GM19324 (cell line): ENCODE results near the gene ARFGAP1.

Experiments used
- ATAC-seq: cut with Tn5 transposase; IDR thresholded peaks from one replicate; pipeline ENCODE4 v1.9.1; 2021; ENCODE audit warnings: mild to moderate bottlenecking, moderate library complexity; ENCODE audit not compliant: unreplicated experiment, low FRiP score

ARFGAP1 gene

DNA sequence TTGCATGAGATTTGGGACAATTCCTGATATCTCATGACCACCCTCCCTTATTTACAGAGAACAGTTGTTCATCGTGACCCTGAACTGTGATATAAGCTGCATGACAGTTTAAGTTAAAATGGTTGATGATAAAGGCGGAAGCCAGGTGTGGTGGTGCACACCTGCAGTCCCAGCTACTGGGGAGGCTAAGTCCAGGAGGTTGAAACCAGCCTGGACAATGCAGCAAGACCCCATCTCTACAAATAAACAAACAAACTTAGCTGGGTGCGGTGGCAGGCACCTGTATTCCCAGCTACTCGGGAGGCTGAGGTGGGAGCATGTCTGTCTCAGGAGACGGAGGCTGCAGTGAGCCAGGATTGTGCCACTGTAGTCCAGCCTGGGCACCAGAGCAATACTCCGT is 44.4 kb downstream of the ARFGAP1 start:
- ATAC-seq = no peak

DNA sequence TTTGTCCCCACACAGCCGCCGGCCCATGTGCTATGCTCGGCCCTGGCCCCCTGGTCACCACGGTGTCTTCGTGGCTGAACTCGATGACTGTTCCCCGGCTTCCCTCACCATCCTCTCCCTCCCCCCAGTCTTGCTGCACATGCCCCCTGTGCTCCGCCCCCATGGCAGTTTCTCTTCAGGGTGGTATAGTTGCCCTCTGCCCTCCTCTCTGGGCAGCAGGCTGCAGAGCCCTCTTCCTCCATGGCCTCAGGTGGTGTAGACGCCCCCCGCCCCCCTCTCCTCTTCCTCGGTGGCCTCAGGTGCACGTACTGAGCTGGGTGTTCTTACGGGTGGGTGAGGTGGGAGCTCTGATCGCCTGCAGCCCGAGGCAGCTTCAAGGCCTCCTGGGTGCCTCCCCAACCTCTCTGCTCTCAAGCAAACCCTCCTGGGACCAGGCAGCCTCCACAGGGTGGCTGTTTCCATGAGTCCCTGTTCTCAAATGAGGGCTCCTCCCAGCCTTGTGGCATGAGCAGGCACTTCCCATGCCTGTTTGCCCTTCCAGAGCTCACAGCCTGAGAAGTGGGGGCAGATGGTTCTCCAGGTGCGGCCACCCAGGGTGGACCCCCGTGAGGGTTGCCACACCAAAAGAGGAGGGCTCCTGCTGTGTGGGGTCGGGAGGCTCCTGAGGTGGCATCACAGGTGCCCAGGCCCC is 45.1 kb downstream of the ARFGAP1 start:
- no peak for ATAC-seq

DNA sequence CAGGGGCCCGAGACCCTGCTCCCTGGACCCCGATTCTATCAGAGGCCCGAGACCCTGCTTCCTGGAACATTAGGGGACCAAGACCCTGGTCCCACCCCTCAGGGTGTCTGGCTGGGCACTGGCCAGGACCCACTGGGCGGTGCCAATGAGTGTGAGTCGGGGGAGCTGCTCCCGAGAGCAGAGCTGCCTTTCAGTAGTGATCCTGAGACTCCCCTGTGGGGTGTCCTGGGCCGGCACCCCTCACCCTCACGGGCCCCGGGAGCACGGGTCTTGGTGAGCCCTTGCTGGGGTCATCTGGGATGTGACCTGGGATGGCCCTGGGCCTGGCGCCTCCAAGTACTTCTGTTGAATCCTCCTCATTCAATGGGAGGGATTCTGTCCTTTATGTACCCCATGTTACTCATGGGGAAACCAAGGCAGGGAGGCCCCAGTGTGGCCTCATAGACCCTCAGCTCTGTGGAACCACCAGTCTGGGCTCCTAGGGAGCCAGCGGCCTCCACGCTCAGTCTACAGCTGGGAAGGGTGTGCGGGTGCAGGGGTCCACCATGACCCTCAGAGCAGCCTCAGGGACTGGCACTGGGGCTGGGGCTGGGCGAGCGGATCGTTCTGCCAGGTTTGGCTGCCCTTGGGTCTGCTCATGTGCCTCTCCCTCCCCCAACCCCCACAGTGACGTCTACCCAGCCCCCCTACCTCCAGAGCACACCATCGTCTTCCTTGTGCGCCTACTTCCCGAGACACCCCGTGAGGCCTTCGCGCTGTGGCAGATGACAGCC is 46.0 kb downstream of the ARFGAP1 start:
- ATAC-seq = no peak

DNA sequence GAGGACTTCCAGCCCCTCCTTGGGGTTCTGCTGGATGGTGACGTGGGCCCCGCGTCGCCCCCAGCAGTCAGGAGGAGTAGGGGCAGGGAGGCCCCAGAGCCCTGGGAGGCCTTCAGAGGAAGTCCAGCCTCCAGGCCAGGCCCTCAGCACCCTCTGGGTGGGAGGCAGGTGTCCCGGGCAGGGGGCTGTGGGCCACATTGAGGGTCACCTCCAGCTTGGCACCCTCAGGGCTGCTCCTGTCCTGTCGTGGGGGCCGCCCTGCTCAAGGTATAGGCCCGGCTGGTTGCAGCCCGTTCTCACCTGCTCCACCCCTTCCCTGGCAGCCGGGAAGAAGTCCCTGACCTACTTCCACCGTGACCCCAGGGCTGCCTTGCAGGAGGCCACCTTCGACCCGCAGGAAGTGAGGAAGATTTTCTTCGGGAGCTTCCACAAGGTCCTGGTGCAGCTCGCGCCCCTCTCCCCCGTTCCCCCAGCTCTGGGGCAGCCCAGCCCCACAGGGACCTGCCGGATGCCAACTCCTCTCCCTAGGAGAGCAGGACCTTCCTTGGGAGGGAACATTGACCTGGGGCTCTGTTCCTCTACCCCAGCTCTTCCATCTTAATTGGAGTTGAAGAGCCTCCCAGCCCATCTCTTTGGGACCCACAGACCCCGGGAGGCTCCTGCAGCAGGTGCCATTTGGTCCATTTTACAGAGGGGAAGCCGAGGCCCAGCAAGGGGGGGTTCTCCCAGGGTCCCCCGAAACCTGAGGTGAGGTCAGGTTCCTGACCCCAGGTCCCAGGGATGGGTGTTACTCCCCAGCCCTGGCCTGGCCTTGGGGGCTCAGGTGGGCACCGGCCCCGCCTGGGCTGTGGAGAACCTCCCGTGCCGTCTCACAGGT is 46.8 kb downstream of the ARFGAP1 start:
- ATAC-seq = no peak

DNA sequence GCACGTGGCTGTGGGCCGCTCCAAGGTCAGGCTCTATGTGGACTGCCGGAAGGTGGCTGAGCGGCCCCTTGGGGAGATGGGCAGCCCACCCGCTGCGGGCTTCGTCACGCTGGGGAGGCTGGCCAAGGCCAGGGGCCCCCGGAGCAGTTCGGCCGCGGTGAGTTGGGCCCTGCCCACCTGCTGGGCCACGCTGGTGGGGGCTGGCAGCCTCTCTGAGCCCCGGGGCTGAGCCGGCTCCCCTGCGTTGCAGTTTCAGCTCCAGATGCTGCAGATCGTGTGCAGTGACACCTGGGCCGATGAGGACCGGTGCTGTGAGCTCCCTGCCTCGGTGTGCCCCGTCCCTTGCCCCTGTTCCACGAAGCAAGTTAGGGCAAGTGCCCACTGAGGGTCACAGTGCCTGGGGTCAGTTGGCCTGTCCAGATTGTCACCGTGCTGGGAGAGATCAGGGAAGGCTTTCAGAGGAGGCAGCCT is 47.5 kb downstream of the ARFGAP1 start:
- ATAC-seq = no peak

DNA sequence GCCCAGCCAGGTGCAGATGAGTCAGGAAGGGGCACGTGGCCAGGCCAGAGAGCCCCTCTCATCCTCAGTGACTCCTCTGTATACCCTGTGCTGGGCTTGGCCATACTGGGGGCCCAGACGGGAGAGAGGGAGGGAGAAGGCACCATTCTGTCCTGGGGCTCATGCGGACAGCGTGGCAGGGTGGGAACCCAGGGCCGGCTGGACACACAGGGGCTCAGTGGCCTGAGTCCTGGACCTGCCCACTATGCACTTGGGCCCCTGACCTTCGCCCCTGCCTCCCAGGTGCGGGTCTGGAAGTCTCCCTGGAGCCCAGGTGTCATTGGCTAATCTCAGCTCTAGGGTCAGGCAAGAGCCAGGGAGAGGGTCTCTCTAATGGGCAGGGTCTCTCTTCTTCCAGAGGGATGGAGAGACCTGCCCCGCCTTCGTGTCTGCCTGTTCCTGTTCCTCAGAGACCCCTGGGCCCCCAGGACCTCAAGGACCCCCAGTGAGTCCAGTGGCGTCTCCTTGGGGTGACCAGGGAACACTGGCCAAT is 48.1 kb downstream of the ARFGAP1 start:
- ATAC-seq = no peak

DNA sequence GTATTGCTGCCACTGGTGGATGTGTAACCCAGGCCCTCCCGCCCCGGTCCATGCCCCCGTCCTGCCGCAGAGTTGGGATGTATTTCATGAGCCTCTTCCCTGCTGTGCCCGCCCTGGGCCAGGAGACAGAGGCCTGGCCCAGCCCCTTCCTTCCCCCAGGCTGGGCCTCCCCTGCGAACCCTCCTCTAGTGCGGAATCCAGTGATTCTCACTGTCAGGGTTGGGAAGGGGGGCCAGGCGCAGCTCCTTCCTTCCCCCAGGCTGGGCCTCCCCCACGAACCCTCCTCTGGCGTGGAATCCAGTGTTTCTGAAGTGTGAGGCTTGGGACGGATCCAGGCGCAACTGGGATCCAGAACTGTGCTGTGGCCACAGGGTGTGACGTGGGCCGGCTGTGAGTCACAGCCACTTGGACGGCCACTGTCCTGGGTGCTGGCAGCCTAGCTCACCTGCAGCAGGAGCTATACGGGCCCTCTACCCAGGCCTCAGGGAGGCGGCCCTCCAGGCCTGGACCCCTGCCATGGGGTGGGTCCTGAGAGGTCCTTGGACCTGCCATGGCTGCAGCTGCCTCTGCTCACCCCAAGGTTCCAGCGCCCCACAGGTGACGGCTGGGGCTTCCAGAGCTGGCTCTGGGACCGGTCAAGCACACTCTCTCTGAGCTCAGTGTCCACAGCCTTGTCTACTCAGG is 48.7 kb downstream of the ARFGAP1 start:
- no peak for ATAC-seq

DNA sequence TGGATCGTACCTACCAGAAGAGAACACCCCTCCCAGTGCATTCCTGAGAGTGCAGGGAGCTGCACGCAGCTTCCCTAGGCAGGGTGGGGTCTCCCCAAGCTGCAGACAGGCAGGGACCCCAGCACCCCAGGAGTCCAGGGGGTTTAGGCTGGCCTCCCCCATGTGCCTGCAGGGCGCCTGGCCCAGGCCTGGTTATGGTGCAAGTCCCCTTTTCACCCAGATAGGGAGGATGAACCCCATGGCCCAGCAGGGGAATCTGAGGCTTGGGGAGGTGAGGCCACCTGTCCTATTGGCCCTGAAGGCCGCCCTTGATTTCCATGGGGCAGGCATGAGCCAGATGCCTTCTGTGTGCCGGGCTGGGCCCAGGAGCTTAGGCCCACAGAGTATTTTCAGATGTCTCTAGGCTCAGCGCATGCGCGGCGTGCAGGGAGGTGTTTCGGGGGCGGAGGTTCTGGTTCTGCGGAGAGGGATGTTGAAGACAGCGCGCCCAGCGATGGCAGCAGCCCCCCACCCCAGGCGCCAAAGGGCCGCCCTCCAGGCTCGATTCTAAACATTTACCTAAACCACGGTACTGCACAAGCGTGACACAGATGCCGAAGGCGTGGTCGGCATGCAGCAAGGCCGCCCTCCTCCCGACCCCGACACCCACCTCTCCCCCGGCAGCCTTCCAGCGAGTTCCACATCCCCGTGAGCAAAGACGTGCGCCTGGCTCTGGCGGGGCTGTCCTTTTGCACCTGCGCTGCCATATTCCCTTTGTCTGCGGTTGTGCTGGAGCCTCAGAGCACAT is 49.7 kb downstream of the ARFGAP1 start:
- ATAC-seq = no peak

DNA sequence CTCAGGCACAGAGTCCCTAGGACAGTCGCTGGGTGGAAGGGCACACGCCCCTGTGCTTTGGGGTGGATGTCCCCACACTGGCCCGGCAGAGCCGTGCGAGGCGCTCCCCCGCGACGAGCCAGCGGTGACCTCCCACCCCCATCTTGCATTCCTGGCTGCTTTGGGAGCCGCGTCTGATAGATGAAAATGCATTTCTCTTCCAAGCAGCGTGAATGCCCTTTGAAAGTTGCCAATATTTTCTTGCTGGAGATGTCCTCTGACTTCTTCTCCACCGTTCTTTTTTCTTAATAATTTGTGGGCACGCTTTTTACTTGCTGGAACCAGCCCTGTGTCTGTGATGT is 50.3 kb downstream of the ARFGAP1 start:
- ATAC-seq = no peak

DNA sequence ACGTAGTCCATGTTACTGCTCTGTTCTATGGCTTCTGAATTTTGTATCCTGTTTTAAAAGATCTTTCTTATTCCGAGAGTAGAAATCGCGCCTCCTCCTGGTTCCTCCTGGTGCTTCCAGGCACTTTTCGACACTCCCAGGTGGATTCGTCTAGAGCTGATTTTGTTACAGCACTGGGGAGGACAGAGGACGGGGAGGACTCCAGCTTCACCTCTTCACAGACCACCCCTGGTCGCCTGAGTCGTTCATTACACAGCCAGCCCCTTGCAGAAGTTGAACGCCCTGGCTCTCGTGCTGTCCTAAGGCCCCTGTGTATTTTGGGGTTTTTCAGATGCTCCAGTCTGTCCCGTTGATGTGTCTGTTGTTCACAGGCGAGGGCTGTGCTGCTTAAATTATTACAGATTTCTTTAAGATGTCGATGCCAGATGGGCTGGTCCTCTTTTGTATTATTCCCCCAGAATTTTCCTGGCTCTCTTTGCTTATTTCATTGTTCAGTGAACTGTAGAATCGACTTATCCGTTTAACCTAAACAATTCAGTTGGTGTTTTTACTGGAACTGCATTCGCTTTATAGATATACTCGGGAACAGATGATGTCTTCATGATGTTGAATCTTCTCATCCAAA is 50.9 kb downstream of the ARFGAP1 start:
- no peak for ATAC-seq

DNA sequence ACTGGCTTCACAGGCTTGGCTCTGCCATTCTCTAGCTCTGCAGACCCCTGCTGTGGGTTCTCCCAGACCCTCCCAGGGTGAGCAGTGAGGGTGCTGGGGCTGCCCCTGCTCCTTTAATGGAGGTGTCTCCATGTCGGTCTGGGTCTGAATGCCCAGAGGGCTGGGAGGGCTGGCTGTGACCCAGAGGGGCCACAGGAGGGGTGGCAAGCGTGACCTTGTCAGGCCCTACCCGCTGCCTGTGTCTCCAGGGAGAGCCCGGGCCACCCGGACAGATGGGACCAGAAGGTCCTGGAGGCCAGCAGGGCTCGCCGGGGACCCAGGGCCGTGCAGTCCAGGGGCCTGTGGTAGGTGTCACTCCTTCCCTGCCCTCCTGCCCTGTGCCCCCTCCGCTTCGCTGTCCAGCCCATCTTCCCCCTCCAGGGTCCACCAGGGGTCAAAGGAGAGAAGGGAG is 52.4 kb downstream of the ARFGAP1 start:
- ATAC-seq = no peak

DNA sequence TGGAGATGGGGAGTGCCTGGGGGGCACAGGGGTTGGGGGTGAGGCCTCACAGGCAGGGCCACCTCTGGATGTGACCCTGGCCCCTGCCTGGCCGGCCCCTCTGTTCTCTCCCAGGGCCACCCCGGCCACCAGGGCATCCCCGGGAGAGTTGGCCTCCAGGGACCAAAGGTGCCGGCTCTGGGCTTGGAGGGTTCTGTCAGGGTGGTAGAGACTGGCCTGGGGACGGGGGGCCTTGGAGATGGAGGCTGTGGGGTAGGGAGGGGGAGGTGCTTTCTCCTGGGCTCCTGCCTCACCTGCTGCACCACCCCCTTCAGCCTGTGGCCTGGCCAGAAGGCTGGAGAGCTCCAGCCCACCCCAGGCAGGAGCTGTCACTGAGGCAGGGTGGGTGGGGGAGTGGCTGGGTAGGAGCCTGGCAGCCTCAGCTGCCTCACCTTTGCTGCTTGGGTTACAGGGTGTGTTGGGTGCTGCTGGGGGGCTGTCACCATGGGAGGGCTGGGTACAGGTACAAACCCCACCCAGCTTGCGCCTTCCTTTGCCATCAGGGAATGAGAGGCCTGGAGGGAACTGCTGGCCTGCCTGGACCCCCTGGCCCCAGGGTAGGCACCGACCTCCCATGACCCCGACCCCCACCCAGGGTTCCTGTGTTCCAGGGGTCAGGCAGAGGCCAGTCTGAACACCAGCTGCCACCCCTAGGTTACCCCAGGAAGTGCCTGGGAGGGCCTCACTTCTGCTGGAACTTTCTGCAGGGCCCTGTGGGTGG is 53.1 kb downstream of the ARFGAP1 start:
- ATAC-seq = no peak

DNA sequence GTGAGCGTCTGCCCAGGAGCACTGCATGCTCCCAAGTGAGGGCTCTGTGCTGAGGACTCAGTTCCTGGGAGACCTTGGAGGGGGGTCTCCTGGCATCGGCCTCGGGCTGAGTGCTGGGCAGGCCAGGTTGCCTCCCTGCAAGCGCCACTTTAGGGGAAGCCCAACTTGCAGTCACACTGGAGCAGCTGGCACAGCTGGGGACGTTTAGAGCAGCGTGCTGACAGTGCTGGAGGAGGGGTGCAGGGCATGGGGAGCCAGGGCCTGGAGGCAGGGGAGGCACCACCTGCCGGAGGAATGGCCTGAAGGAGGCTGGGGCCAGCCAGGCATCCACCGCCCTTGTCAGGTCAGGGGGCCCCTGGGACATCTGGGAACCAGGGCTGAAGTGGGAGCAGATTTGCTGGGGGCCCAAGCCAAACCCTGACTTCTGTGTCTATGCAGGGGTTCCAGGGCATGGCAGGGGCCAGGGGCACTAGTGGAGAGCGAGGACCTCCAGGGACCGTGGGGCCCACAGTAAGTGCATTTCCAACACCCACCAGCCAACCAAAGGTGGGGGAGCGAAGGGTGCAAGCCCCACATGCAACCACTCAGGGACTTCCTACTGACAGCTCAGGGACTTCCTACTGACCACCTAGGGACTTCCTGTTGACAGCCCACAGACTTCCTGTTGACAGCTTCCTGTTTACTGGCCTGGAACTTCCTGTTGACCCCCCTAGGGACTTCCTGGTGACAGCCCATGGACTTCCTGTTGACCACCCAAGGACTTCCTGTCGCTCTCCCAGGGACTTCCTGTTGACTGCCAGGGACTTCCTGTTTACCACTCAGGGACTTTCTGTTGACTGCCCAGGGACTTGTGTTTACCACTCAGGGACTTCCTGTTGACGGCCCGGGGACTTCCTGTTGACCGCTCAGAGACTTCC is 54.0 kb downstream of the ARFGAP1 start:
- ATAC-seq = no peak

DNA sequence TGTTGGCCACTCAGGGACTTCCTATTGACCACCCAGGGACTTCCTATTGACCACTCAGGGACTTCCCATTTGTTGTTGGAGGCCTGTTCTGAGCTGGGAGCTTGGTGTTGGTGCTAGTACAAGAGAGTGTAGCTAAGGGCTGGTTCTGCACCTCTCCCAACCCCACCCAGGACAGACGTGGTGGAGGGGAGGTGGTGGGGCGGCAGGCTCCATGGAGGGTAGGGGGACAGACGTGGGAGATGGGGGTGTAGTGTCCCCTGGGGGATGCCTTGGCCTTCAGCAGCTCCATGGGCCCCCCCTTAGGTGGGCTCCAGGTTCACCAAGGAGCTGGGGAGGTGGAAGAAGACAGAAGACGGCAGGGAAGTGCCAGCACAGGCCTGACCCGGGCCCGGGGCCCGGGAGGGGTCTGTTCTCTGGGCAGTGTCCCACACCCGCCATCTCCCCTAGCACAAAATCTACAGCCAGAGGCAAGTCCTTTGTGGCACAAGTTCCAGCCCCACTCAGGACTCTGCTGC is 54.7 kb downstream of the ARFGAP1 start:
- ATAC-seq = no peak

DNA sequence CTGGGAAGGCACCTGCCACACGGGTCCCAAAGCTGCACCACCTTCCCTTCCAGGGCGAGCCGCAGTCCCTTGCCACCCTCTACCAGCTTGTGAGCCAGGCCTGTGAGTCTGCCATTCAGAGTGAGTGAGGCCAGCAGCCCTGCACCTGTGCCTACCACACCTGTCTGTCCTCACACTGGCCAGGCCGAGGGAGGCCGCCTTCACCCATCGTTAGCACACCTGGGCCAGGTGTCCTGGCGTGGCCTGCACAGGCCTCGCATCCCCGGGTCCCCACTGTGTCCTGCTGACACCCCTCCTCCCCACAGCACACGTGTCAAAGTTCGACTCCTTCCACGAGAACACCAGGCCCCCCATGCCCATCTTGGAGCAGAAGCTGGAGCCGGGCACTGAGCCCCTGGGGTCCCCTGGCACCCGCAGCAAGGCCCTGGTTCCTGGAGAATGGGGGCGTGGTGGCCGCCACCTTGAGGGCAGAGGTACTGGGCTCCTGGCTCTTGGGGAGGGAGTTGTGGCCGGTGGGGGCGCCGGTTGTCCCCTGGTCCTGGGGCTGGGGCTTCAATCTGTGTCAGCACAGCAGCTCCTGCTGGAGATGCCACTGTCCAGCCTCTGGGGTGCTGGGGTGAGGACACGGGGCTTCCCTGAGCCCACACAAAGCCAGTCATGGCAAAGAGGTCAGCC is 55.5 kb downstream of the ARFGAP1 start:
- ATAC-seq = no peak

DNA sequence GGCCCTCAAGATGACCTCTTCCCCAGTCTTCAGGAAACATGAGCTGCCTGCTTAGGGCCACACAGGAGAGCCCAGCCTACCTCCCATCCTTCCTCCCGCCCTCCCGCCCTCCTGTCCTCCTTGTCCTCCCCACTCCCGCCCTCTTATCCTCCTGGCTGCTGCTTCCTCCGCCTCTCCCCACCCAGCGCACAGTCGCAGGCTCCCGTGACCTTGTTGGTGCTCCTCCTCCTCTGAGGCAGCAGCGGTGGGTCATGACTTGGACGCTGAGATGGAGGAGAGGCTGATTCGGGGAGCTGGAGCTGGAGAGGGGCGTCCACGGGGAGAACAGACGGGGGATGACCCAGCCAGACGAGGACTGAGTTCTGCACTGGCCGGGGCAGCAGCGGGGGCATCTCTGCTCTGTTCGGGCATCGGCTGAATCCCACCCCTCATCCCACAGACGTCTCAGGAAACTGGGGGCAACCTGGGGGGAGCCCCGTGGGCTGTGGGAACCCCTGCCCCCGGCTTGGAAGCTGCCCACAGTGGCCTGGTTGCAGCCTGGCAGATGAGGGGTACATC is 56.2 kb downstream of the ARFGAP1 start:
- ATAC-seq = no peak
